ENCODE measurements around the gene TXNL4B. TPM values are rescaled to one million over a fixed set of nuclear protein-coding genes. Genes with fewer than 3 reads are reported as not detected.

Gene TXNL4B
- total RNA-seq, 1 donor from 2014 or later = 5.4 TPM

DNA sequence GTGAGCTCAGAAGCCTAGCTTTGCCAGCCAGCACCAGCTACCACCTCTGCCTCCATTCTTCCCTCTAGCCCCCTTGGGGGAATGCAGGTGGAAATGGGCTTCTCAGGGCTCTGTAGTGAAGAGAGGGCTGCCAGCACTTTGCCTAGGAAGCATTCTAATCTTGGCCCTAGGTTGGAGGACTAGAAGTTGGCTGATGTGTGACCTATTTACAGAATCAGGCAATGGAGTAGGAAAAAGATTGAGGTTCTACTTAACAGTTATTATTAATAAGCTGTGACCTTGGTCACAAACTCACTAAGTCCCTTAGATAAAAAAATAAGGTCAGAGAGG, 20.2 kb upstream of the TXNL4B start:
- intact Hi-C loops (cut with micrococcal nuclease) = no loop called here
- DNase-seq (no peak), ATAC-seq (peak; percentile 52)

DNA sequence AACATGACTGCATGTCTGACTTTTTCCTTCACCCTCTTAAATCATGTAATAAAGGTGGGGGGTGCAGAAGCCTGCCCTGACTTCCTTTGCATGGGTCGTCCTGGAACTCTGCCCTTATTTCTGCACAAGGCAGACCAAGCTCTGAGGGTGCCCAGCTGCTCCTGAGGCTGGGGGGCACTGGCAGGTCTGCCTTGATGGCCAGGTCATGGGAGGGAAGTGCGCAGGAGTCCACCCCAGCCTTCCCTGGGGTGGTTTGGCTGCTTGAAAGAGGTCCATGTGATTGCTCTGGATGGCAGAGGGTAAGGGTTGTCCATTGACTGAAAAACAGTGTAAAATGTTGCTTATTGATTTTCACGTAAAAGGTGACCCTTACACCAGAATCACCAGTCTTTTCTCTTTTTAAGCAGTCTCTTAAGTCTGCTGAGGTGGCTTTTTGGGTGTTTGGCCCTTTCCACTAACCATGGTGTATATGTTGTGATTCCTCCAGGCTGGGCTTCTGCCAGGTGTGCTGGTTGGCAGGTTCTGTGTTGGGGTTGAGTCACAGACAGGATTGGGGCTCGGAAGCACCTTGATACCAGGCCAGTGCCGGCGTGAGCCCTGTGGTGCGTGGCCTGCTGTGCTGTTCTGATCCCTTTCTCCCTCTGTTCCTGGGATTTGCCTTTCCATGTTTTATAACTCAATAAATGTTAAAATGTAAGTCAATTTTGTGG, 19.6 kb upstream of the TXNL4B start:
- intact Hi-C loops (cut with micrococcal nuclease) = no loop called here
- ATAC-seq (peak; percentile 31), DNase-seq (no peak)

DNA sequence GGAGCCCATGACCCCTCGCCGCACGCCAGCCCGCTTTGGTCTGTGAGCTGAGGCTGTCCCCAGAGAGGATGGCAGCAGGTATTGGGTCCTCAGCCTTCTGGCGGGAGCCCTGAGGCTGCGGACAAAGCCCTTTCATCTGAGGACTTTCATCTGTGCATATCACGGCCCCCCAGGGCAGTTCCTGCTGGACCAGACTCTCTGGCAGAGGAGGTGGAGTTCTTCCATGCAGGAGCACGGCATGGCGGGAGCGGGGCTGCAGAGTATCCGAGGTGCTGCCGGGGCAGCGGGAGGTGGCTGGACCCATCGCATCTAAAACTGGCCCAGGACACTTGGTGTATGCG, 19.0 kb upstream of the TXNL4B start:
- no peak for ATAC-seq
- DNase-seq = no peak
- intact Hi-C loops (cut with micrococcal nuclease) = no loop called here

DNA sequence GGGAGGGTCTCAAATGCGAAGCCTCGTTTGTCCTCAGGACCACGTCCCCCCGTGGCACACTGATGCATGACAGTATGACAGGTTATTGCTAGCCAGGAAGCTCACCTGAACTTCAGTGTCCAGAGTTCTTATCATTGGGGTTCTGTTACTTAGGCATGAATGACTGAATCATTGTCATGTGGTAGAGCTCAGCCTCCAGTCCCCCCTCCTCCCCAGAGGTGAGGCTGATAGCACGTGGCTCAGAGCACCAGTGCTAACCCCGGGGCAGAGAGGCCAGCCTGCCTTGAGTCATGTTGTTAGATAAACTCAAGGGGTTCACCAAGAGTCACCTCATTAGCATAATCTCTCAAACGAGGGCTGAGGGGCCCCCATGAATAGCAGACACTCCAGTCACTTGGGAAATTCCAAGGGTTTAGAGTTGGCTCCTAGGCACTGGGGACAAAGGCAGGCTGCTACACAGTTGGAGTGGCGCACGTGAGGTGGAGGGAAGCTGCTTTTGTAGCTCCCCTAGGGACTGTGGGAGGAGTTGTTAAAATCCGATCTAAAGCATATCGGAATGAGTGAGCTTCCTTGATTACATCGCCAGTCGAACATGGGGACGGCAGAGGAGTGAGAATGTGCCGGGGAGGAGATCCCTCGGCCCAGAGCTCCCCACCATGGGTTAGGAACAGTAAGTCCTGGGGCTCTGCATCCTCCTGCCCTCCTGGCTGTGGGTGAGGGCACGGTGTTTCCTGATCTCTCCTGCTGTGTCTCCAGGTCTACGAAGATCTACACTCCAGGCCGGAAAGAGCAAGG, 18.4 kb upstream of the TXNL4B start:
- DNase-seq (no peak), ATAC-seq (no peak)
- intact Hi-C loops (cut with micrococcal nuclease) = no loop called here

DNA sequence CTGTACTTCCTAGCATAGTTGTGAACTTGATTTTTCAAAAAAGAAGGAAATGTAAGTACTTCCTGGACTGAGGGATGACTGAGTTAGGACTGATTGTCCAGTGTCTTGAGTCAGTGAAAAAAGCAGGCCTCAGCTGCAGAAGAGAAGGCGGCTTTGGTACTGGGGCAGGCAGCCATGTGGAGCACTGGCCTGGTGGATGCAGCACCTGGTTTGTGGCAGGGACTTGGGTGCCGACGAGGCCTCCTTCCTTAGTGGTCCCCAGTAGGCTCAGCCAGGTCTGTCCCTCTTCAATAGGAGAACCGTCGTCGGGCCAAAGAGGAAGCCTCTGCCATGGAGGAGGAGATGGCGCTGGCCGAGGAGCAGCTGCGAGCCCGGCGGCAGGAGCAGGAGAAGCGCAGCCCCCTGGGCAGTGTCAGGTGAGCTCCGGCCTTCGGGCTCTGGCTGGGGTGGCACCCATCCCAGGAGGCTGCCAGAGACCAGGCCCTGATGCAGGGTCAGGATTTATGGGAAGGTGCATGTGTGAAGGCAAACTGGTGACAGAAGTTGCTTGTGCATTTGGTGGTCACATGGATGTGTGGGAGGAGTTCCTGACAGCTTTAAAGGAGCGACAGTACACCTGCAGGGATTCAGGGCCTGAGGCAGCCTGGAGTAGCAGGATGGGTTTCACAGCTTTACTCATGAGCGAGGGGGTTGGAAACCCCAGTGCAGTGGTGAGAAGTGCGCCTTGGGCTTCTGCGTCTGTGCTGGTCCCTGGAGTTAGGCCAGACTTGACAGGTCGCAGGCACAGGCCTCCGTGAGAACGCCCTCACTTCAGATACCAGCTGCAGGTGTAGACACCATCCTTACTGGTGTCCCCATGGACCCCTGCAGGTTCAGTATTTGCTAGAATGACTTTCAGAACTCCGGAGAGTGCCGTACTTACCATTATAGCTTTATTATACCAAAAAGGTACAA, 17.5 kb upstream of the TXNL4B start:
- intact Hi-C loops (cut with micrococcal nuclease) = no loop called here
- no peak for DNase-seq
- no peak for ATAC-seq

DNA sequence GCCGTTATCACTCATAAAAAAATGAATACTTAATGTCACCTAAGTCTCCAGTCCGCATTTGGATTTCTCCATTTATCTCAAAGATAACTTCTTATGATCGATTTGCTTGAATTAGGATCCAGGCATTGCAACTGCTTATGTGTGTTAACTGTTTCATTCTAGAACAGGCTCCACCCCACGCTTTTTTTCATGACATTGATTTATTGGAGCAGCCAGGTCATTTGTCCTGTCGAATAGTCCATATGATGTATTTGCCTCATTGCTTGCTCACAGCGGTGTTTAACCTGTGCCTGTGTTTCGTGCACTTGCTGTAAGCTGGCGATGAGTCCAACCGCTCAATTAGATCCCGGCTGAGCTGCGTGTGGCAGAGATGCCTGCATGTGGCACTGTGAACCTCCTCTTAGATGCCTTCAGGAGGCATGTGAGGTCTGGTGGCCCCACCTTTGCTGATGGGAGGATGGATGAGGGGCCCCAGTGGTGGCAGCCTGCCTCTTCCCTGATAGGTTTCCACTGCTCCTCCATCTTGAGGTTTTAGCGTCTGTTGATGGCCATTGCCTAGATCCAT, 16.6 kb upstream of the TXNL4B start:
- ATAC-seq (no peak), DNase-seq (no peak)
- intact Hi-C loops (cut with micrococcal nuclease) = no loop called here

DNA sequence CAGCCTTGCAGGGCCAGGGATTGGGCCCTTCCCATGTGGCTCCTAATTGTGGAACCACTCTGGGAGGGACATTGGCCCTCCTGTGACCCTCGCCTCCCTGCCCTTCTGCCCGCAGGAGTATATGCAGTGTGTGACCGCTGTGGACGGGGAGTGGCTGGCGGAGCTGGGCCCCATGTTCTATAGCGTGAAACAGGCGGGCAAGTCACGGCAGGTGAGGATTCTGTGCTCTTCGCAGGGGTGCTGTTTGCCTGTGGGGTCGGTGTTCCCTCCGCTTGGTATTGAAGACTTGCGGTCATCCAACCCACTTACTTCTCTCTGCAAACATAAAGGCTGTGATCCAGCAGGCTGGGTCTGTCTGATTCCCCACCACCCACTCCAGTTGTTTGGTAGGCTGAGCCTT, 15.9 kb upstream of the TXNL4B start:
- ATAC-seq (no peak), DNase-seq (no peak)
- intact Hi-C loops (cut with micrococcal nuclease) = no loop called here

DNA sequence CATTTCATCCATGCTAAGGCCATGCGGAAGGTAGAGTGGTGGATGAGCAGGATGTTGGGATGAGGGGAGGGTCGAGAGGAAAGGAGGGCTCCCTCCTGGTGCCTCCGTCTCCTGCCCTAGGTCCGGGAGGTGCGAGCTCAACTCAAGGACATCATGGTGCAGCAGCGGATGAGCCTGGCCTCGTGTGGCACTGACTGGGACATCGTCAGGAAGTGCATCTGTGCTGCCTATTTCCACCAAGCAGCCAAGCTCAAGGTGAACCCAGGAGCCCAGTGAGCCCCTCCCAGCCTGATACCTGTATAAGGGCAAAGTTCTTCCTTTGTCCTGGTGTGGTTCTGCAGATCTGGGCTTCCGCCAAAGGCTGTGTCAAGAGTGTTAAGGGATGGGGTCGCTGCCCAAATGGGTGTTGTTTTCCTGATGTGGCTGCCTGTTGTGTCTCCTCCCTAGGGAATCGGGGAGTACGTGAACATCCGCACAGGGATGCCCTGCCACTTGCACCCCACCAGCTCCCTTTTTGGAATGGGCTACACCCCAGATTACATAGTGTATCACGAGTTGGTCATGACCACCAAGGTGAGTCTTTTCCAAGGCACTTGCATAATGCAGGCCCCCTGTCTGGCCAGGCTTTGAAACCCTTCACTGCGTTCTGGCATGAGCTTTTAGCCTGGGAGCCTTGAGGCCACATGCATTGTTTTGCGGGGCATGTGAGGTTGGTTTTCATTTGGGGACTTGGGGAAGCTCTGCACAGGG, 15.1 kb upstream of the TXNL4B start:
- no peak for ATAC-seq
- intact Hi-C loops (cut with micrococcal nuclease) = no loop called here

DNA sequence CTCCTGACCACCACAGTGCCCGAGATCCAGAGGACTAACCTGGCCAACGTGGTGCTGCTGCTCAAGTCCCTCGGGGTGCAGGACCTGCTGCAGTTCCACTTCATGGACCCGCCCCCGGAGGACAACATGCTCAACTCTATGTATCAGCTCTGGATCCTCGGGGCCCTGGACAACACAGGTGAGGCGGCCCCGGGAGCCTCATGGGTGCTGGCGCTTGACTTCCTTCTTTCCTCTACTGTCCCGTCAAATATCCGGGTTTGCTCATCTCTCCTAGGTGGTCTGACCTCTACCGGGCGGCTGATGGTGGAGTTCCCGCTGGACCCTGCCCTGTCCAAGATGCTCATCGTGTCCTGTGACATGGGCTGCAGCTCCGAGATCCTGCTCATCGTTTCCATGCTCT, 14.0 kb upstream of the TXNL4B start:
- ATAC-seq = no peak
- intact Hi-C loops (cut with micrococcal nuclease) = no loop called here
- DNase-seq = no peak

More for the DNA sequence above, 15.1 kb upstream of the TXNL4B start:
- DNase-seq = no peak

DNA sequence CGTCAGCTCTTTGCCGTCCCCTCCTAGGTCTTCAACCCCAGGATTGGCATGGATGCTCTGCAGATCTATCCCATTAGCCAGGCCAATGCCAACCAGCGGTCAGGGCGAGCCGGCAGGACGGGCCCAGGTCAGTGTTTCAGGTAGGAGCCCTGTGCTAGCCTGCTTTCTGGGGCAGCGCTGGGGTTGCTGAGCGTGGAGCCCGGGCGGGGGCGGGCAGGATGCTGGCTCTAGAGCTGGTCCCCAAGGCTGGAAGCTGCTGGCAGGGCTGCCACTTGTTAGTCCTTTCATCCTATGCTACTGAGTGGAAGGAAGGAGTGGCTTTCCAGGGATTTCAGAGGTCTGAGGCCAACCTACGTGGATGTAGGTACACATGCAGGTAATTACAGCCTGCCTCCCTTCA, 12.6 kb upstream of the TXNL4B start:
- DNase-seq (no peak), ATAC-seq (no peak)
- intact Hi-C loops (cut with micrococcal nuclease) = no loop called here

DNA sequence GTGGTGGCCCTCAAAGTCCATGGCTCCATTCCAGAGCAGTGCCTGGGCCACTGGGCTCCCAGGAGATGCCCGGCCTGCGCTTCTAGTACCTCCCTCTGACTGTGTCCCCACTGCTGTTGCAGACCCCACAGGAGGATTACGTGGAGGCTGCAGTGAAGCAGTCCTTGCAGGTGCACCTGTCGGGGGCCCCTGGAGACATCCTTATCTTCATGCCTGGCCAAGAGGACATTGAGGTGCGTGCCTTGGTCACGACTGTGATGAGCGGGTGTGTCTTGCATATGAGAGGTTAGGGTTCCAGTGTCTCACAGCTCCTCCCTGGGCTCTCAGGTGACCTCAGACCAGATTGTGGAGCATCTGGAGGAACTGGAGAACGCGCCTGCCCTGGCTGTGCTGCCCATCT, 11.5 kb upstream of the TXNL4B start:
- no peak for DNase-seq

DNA sequence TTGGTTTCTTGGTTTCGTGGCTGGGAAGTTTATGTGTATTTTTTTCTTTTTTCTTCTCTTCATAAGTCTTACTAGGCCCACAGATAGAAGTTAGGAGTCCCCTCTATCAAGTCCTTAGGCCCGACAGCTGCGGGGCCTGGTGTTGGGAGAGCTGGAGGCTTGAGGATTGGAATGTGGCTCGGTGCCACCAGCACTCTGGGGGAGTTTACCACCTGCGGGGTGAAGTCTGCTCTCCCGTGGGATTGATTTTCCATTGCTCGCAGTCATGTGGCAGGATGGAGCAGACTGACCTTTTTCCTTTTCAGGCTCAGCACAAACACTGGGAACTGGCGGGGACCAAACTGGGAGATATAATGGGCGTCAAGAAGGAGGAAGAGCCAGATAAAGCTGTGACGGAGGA, 7.8 kb upstream of the TXNL4B start:
- no peak for ATAC-seq
- intact Hi-C loops (cut with micrococcal nuclease) = no loop called here
- DNase-seq = no peak

More for the DNA sequence above, 11.5 kb upstream of the TXNL4B start:
- intact Hi-C loops (cut with micrococcal nuclease) = no loop called here
- no peak for ATAC-seq

DNA sequence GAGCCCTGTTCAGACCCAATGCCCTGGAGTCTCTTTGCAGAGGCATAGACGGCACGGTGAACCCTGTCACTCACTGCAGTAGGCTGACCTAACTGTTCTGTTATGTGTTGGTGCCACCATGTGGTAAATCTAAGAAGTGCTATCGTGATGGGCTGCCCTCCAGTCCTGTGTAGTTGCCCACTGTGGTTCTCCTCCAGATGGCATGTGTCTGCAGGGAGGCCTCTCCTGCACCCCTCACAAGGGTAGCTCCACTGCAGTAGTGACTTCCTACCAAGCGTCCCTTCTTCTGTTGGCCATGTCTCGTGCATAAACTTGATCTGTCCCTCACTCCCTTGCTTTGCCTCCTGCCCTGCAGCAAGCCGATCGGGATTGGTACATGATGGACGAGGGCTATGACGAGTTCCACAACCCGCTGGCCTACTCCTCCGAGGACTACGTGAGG, 6.0 kb upstream of the TXNL4B start:
- ATAC-seq = peak; percentile 87
- no peak for DNase-seq
- intact Hi-C loops (cut with micrococcal nuclease) = loop anchor here (2.0 kb wide), 1 partner anchor 33 kb away; no protein-coding TSS in a partner anchor

DNA sequence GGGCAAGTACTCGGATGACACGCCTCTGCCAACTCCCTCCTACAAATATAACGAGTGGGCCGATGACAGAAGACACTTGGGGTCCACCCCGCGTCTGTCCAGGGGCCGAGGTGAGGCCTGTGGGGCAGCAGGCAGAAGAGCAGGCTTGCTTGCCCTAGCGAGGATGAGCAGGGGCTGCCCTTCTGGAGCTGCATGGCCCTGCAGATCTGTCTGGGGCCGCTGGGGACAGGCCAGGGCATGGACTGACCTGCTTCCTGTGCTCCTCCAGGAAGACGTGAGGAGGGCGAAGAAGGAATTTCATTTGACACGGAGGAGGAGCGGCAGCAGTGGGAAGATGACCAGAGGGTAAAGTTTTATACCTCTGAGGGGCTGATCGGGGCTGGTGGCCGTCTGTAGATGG, 5.5 kb upstream of the TXNL4B start:
- ATAC-seq = no peak
- intact Hi-C loops (cut with micrococcal nuclease) = loop anchor here (2.0 kb wide), 1 partner anchor 32 kb away; no protein-coding TSS in a partner anchor
- no peak for DNase-seq

DNA sequence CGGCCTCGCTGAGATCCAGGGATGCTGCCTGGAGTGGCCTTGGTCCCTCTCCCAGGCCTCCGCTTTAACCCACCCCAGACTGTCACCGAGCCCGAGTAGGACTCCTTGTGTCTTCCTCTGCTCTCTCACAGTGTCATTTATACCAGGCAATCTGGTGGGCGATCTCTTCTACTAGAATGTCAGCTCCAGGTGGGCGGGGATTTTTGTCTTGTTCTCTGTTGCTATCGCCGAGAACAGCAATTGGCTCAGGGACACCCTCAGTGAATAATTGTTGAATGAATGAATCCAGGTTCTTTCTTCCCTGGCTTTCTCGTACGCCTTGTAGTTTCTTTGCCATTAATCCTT, 818 bp upstream of the TXNL4B start:
- intact Hi-C loops (cut with micrococcal nuclease) = no loop called here
- ATAC-seq = no peak

DNA sequence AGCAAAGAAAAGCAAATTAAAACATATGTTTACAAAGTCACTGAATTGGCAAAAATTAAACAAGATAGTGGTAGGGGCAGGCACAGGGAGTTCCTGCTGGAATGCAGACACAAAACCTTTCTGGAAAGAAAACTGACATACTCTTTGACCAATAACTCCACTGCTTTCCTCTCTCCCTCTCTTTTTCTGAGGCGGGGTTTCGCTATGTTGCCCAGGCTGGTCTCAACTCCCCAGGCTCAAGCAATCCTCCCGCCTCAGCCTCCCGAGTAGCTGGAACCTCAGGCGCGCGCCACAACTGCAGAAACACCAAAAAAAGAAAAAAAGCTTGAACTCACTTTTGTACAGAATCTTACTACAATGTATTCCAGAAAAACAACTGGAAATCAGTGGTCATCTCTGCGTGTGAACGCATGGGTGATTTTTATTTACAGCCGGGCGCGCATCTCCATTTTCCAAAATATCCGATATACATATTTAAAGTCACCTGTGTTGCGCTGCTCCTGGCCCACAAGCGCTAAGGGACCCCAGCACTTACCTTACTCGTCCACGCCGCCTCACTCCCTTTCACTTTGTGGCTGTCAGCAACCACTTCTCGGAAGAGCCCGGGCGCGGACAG, 480 bp downstream of the TXNL4B start:
- no peak for DNase-seq
- intact Hi-C loops (cut with micrococcal nuclease) = no loop called here
- peak; percentile 52 for ATAC-seq

More for the DNA sequence above, 818 bp upstream of the TXNL4B start:
- no peak for DNase-seq

DNA sequence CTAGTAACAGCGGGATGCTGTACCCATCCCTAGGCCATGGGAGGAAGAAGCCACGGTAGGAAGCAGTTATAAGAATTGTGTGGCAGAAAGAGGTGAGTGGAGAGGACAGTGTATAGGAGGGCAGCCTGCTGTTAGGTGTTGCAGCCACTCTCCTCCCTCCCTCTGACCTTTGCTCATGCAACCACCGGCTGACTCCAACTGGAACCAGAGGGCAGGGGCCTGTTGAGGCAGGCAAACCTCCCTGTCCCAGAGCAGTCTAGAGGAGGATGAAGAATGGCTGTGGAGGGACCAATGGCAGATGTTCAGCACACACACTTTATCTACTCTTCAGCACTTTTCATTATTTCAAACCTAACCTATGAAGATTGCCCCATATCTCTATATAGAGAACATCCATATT, 2.2 kb downstream of the TXNL4B start:
- ATAC-seq (no peak), DNase-seq (no peak)
- intact Hi-C loops (cut with micrococcal nuclease) = no loop called here

DNA sequence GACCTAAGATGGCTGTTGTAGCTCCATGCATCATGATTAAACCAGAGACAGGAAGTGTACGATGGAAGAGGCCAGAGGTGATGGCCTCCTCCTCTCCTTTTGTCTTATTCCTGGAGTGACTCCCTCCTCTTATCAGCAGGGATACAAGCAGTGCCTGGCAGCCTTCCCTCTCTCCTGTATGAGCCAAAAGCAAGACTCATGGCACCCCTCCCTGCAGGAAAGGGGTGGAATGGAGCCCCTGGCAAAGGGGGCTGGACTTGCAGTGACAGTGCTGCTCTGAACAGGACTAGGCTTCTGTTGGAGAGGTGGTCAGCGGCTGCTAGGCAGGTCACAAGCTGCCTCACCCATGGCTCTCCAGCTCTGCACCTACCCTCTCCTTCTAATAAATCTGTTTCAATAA, 8.4 kb downstream of the TXNL4B start:
- peak; percentile 97 for ATAC-seq
- DNase-seq = peak; percentile 81
- intact Hi-C loops (cut with micrococcal nuclease) = no loop called here

DNA sequence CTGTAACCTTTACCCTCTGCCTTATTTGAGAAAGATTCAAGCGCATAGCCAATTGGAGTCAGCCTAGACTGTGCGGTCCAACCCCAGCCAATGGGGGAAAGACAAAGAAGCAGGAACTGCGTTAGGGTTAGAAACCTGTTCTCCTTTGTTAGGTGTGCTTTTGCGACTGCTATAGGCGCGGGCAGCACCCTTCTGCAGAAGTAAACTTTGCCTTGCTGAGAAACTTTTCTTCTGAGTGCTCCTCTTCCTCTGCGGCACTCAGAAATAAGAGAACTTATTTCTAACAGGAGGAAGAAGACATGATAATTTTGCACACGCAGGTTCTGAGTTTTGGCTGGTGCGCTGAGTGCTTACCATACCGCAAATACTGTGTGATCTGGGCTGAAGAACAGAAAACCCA, 9.0 kb downstream of the TXNL4B start:
- intact Hi-C loops (cut with micrococcal nuclease) = no loop called here
- no peak for DNase-seq
- no peak for ATAC-seq
